HepG2 (cell line): ENCODE data around the gene DMXL1. TPM values are rescaled to one million over a fixed set of nuclear protein-coding genes. Genes with fewer than 3 reads are reported as not detected.

Experiments
- CCDC6 ChIP-seq: sonication (generic); formaldehyde crosslinking; IDR thresholded peaks from 2 replicates; pipeline ENCODE4 v1.8.1; 2022; ENCODE audit warnings: mild to moderate bottlenecking, missing genetic modification reagents, moderate library complexity
- KDM2A ChIP-seq: sonication (generic); formaldehyde crosslinking; IDR thresholded peaks from 2 replicates; pipeline ENCODE4 v1.4.0; 2020; ENCODE audit warnings: low read depth, missing genetic modification reagents, borderline replicate concordance
- NBN ChIP-seq: fragments of 450-650 bp; conservative IDR thresholded peaks from 2 replicates; pipeline ENCODE4 v1.6.1; 2017
- ZBTB2 ChIP-seq: sonication (generic); formaldehyde crosslinking; IDR thresholded peaks from 2 replicates; pipeline ENCODE4 v1.8.0; 2022; ENCODE audit warnings: low read depth, missing genetic modification reagents
- ZMYM4 ChIP-seq: sonication (generic); formaldehyde crosslinking; IDR thresholded peaks from 2 replicates; pipeline ENCODE4 v1.8.1; 2023; ENCODE audit warnings: mild to moderate bottlenecking, missing genetic modification reagents
- ZNF318 ChIP-seq: sonication (generic); formaldehyde crosslinking; IDR thresholded peaks from 2 replicates; pipeline ENCODE4 v1.4.0; 2020; ENCODE audit warnings: mild to moderate bottlenecking, missing genetic modification reagents
- ZNF781 ChIP-seq: sonication (generic); formaldehyde crosslinking; IDR thresholded peaks from 2 replicates; pipeline ENCODE4 v1.5.1; 2020; ENCODE audit warnings: borderline replicate concordance, mild to moderate bottlenecking, missing genetic modification reagents; ENCODE audit errors: not compliant biosample characterization
- ZNF790 ChIP-seq: sonication (generic); formaldehyde crosslinking; IDR thresholded peaks from 2 replicates; pipeline ENCODE4 v1.8.0; 2022; ENCODE audit warnings: missing genetic modification reagents, mild to moderate bottlenecking, borderline replicate concordance
- polyA plus RNA-seq, 8 experiments: library from polyadenylated mRNA; depleted of rRNA in 3 of 8; stranded (reverse) in 7 of 8; unstranded in 1 of 8; fragments of >200 nt; fragmentation: Illumina TruSeq in 4 of 8; extraction: Trizol in 4 of 8; gene quantifications; 2 replicates each; pipeline versions ENCODE4 v1.2.1 to v1.2.3, GENCODE V29; 2011 to 2016; ENCODE audit warnings: low read depth in 4 of 8, missing spikeins in 1 of 8, mixed read lengths in 1 of 8; ENCODE audit not compliant: insufficient read depth in 1 of 8
- total RNA-seq, 5 experiments: library from RNA; depleted of rRNA; stranded (reverse); fragments of >200 nt; fragmentation: Illumina TruSeq; extraction: Trizol; gene quantifications; 2 replicates each; pipeline ENCODE4 v1.2.3, GENCODE V29; 2016; ENCODE audit warnings: low read depth in 1 of 5

Gene DMXL1
- total and polyA plus RNA-seq, 2 of the 13 experiments (the other 11 are each of a cell fraction or from before 2014, with no cell fraction given), result 6.9 to 18.6 TPM

- no peak for TF ChIP-seq ZNF318 (CRISPR knock-in tag)
- TF ChIP-seq KDM2A (CRISPR knock-in tag), result no peak
- no peak for TF ChIP-seq ZMYM4 (CRISPR knock-in tag)
- no peak for TF ChIP-seq ZNF790 (CRISPR knock-in tag)
- no peak for TF ChIP-seq ZBTB2 (CRISPR knock-in tag)
- no peak for TF ChIP-seq ZNF781 (CRISPR knock-in tag)
- TF ChIP-seq NBN, result no peak
- no peak for TF ChIP-seq CCDC6
Observed at GRCh38 chr5:119176785-119177184, 105.9 kb downstream of the DMXL1 start (continued).
